HepG2 (cell line): ENCODE measurements around the gene SOAT2. TPM values are rescaled to one million over a fixed set of nuclear protein-coding genes. Genes with fewer than 3 reads are reported as not detected.

Experiments
- AGO2 ChIP-seq: fragments of 200-400 bp; formaldehyde crosslinking; optimal IDR thresholded peaks from 2 replicates; pipeline ENCODE3; 2017; ENCODE audit warnings: mild to moderate bottlenecking, low read depth, low read length, moderate library complexity
- HNF1B ChIP-seq: sonication (generic); formaldehyde crosslinking; IDR thresholded peaks from 2 replicates; pipeline ENCODE4 v1.5.1; 2020; ENCODE audit warnings: mild to moderate bottlenecking, moderate library complexity, missing genetic modification reagents
- NCOA2 ChIP-seq: sonication (generic); formaldehyde crosslinking; IDR thresholded peaks from 2 replicates; pipeline ENCODE4 v1.8.0; 2022; ENCODE audit warnings: inconsistent platforms
- NFIC ChIP-seq: IDR thresholded peaks from 2 replicates; pipeline ENCODE4 v1.6.1; 2012; ENCODE audit warnings: mild to moderate bottlenecking, low read length, inconsistent platforms
- NFYC ChIP-seq: IDR thresholded peaks from 2 replicates; pipeline ENCODE4 v1.6.1; 2016; ENCODE audit warnings: missing genetic modification reagents, missing compliant biosample characterization
- SOX5 ChIP-seq: IDR thresholded peaks from 2 replicates; pipeline ENCODE4 v1.6.1; 2016; ENCODE audit warnings: borderline replicate concordance
- TEAD2 ChIP-seq: sonication (generic); formaldehyde crosslinking; IDR thresholded peaks from 2 replicates; pipeline ENCODE4 v1.9.0; 2021; ENCODE audit warnings: missing genetic modification reagents
- ZBTB14 ChIP-seq: sonication (generic); formaldehyde crosslinking; IDR thresholded peaks from 2 replicates; pipeline ENCODE4 v1.4.0; 2020; ENCODE audit warnings: missing genetic modification reagents
- ZBTB49 ChIP-seq: sonication (generic); formaldehyde crosslinking; IDR thresholded peaks from 2 replicates; pipeline ENCODE4 v1.4.0; 2020; ENCODE audit warnings: missing genetic modification reagents, borderline replicate concordance
- ZHX2 ChIP-seq, 2 experiments: sonication (generic) in 1 of 2; formaldehyde crosslinking in 1 of 2; IDR thresholded peaks; 2 replicates each; pipeline versions ENCODE4 v1.6.1 to v1.9.0; 2014 to 2022; ENCODE audit warnings: antibody characterized with exemption in 1 of 2, borderline replicate concordance in 1 of 2, inconsistent platforms in 1 of 2, low read depth in 1 of 2, missing genetic modification reagents in 1 of 2
- polyA plus RNA-seq, 8 experiments: library from polyadenylated mRNA; depleted of rRNA in 3 of 8; stranded (reverse) in 7 of 8; unstranded in 1 of 8; fragments of >200 nt; fragmentation: Illumina TruSeq in 4 of 8; extraction: Trizol in 4 of 8; gene quantifications; 2 replicates each; pipeline versions ENCODE4 v1.2.1 to v1.2.3, GENCODE V29; 2011 to 2016; ENCODE audit warnings: low read depth in 4 of 8, missing spikeins in 1 of 8, mixed read lengths in 1 of 8; ENCODE audit not compliant: insufficient read depth in 1 of 8
- total RNA-seq, 5 experiments: library from RNA; depleted of rRNA; stranded (reverse); fragments of >200 nt; fragmentation: Illumina TruSeq; extraction: Trizol; gene quantifications; 2 replicates each; pipeline ENCODE4 v1.2.3, GENCODE V29; 2016; ENCODE audit warnings: low read depth in 1 of 5

SOAT2 gene
- total and polyA plus RNA-seq, 2 of the 13 experiments (the other 11 are each of a cell fraction or from before 2014, with no cell fraction given) = 14.9 to 108 TPM

- TF ChIP-seq ZHX2 (IDR thresholded peaks at IDR 0.05; ENCODE audit: low read depth) = no peak
- no peak for TF ChIP-seq ZHX2 (CRISPR knock-in tag; IDR thresholded peaks at IDR 0.05; ENCODE audit: borderline replicate concordance)
- peak; percentile 32; the same call in 1 of the 2 replicates for TF ChIP-seq NFYC (CRISPR knock-in tag)
- TF ChIP-seq AGO2 = no peak
- TF ChIP-seq ZBTB49 (CRISPR knock-in tag) = no peak
- TF ChIP-seq NCOA2 (CRISPR knock-in tag) = peak; percentile 48
- TF ChIP-seq SOX5 (CRISPR knock-in tag) = peak; percentile 71
- 0 out of 2 replicates have a peak, but pooled peaks have one; percentile 41 for TF ChIP-seq NFIC
- TF ChIP-seq TEAD2 (CRISPR knock-in tag) = no peak
- no peak for TF ChIP-seq HNF1B (CRISPR knock-in tag)
- no peak for TF ChIP-seq ZBTB14 (CRISPR knock-in tag)
Observed at GRCh38 chr12:53145383-53146260, 42.3 kb downstream of the SOAT2 start (continued).
